ENCODE measurements around the gene C3orf52. TPM values are rescaled to one million over a fixed set of nuclear protein-coding genes. Genes with fewer than 3 reads are reported as not detected.

C3orf52 gene
- total RNA-seq, 1 experiment from 2014 or later = 14.3 TPM

- ChIA-PET CTCF (interaction anchor here (5.4 to 8.7 kb wide), 2 partner anchors 10 to 16 kb away, joined by 44 to 73 read pairs; no protein-coding TSS in a partner anchor), POLR2A (no interaction called here)
- Mint-ChIP-seq H3K4me3 (no peak overlapping the region), H3K27ac (peak overlapping the region; percentile 89; the same call in 1 of the 2 replicates), H3K27me3 (ENCODE audit: low read depth) (no peaks in the 10 kb centered on the region), H3K36me3 (peaks cover 4% of the 10 kb centered on the region; the same call in 1 of the 2 replicates), H3K4me1 (peaks cover 54% of the 10 kb centered on the region), H3K9me3 (no peaks in the 10 kb centered on the region)
- DNase-seq (ENCODE audit: low spot score) = no peak
- TF ChIP-seq SP1 (CRISPR knock-in tag; conservative IDR thresholded peaks at IDR 0.05) (no peak), NR2C2 (CRISPR knock-in tag; IDR thresholded peaks at IDR 0.05) (no peak), RORB (CRISPR knock-in tag; IDR thresholded peaks at IDR 0.05) (no peak), ETV6 (CRISPR knock-in tag; IDR thresholded peaks at IDR 0.05) (no peak), ZNF416 (CRISPR knock-in tag; IDR thresholded peaks at IDR 0.05) (no peak), ATF2 (CRISPR knock-in tag; IDR thresholded peaks at IDR 0.05; ENCODE audit: borderline replicate concordance, low read depth) (no peak), CBFB (CRISPR knock-in tag; IDR thresholded peaks at IDR 0.05; ENCODE audit: low read depth) (no peak), ZNF512 (CRISPR knock-in tag; IDR thresholded peaks at IDR 0.05; ENCODE audit: borderline replicate concordance) (no peak), ZNF317 (CRISPR knock-in tag; IDR thresholded peaks at IDR 0.05; ENCODE audit: borderline replicate concordance, low read depth) (no peak), AFF4 (CRISPR knock-in tag; IDR thresholded peaks at IDR 0.05; ENCODE audit: borderline replicate concordance) (no peak), ZNF121 (CRISPR knock-in tag; IDR thresholded peaks at IDR 0.05) (no peak), MAX (CRISPR knock-in tag; IDR thresholded peaks at IDR 0.05) (no peak), STAT6 (CRISPR knock-in tag; conservative IDR thresholded peaks at IDR 0.05; ENCODE audit: low read depth) (no peak), FOXP1 (CRISPR knock-in tag; IDR thresholded peaks at IDR 0.05; ENCODE audit: borderline replicate concordance) (no peak), ZNF263 (CRISPR knock-in tag; IDR thresholded peaks at IDR 0.05; ENCODE audit: low read depth) (no peak), FOXP4 (CRISPR knock-in tag; IDR thresholded peaks at IDR 0.05) (no peak), TEAD4 (CRISPR knock-in tag; IDR thresholded peaks at IDR 0.05) (no peak), ZBTB43 (CRISPR knock-in tag; IDR thresholded peaks at IDR 0.05) (no peak)
- ATAC-seq = no peak
These were observed 41.6 kb downstream of the C3orf52 start for GRCh38 chr3:112127522-112128494.

All from WTC11 (cell line).